NOMO-1 treated with DMSO at 0.1 percent for 48 hours (cell line): Measurements from ENCODE around the gene FBLN2.

Experiments
- DNase-seq: peaks from one replicate; lab custom pipeline; 2025; ENCODE audit not compliant: unreplicated experiment; lab: John Stamatoyannopoulos, UW

FBLN2 gene

GRCh38 chr3:13683288-13683687, 134.4 kb downstream of the FBLN2 start:
- no peak for DNase-seq

GRCh38 chr3:13683772-13684171, 134.8 kb downstream of the FBLN2 start:
- no peak for DNase-seq

- DNase-seq = no peak
Measured at GRCh38 chr3:13684350-13684749, 135.4 kb downstream of the FBLN2 start.

GRCh38 chr3:13684854-13685253, 135.9 kb downstream of the FBLN2 start:
- DNase-seq = no peak

GRCh38 chr3:13685721-13686120, 136.8 kb downstream of the FBLN2 start:
- DNase-seq = no peak

GRCh38 chr3:13686367-13687160, 137.6 kb downstream of the FBLN2 start:
- DNase-seq = no peak

- DNase-seq = no peak
Measured at GRCh38 chr3:13687517-13687943, 138.6 kb downstream of the FBLN2 start.
